H9 (cell line): ENCODE results near the gene ENDOV. TPM values are rescaled to one million over a fixed set of nuclear protein-coding genes. Genes with fewer than 3 reads are reported as not detected.

ENCODE experiments used
- DNase-seq: peaks from one replicate; pipeline ENCODE4 v3.0.0-alpha.2; 2017
- H2AFZ ChIP-seq: one replicate; pipeline ENCODE4 v1.6.1; 2013; ENCODE audit warnings: mild to moderate bottlenecking, low read length, control low read depth, moderate library complexity
- H2AK5ac ChIP-seq: 2 replicates; pipeline ENCODE4 v1.6.1; 2013; ENCODE audit warnings: low read length, control low read depth, mixed read lengths; ENCODE audit not compliant: insufficient read length
- H2BK120ac ChIP-seq: one replicate; pipeline ENCODE4 v1.6.1; 2013; ENCODE audit warnings: low read depth, mild to moderate bottlenecking, low read length, control low read depth, inconsistent platforms; ENCODE audit not compliant: poor library complexity, severe bottlenecking
- H2BK12ac ChIP-seq: 2 replicates; pipeline ENCODE4 v1.6.1; 2013; ENCODE audit warnings: low read length, control low read depth, mixed read lengths, low read depth; ENCODE audit not compliant: insufficient read length
- H2BK15ac ChIP-seq: 2 replicates; pipeline ENCODE4 v1.6.1; 2013; ENCODE audit warnings: low read depth, low read length, control low read depth
- H2BK20ac ChIP-seq: one replicate; pipeline ENCODE4 v1.6.1; 2013; ENCODE audit warnings: low read depth, mild to moderate bottlenecking, low read length, control low read depth, inconsistent platforms; ENCODE audit not compliant: poor library complexity, severe bottlenecking
- H2BK5ac ChIP-seq: 2 replicates; pipeline ENCODE4 v1.6.1; 2013; ENCODE audit warnings: low read length, control low read depth, mixed read lengths; ENCODE audit not compliant: insufficient read length
- H3K14ac ChIP-seq: 2 replicates; pipeline ENCODE4 v1.6.1; 2013; ENCODE audit warnings: low read length, control low read depth; ENCODE audit not compliant: insufficient read depth
- H3K18ac ChIP-seq: 2 replicates; pipeline ENCODE4 v1.6.1; 2013; ENCODE audit warnings: low read depth, mild to moderate bottlenecking, mixed read lengths, low read length, control low read depth; ENCODE audit not compliant: insufficient read length
- H3K23ac ChIP-seq: 2 replicates; pipeline ENCODE4 v1.6.1; 2013; ENCODE audit warnings: low read length, control low read depth, mixed read lengths, low read depth; ENCODE audit not compliant: insufficient read length
- H3K23me2 ChIP-seq: 2 replicates; pipeline ENCODE4 v1.6.1; 2013; ENCODE audit warnings: low read depth, mild to moderate bottlenecking, mixed read lengths, low read length, control low read depth; ENCODE audit not compliant: insufficient read length, poor library complexity, severe bottlenecking
- H3K27ac ChIP-seq: 2 replicates; pipeline ENCODE4 v1.5.1; 2013; ENCODE audit warnings: low read length, control low read depth, mixed read lengths, low read depth; ENCODE audit not compliant: insufficient read length
- H3K27me3 ChIP-seq: 2 replicates; pipeline ENCODE4 v1.6.1; 2013; ENCODE audit warnings: low read length, control low read depth, inconsistent platforms; ENCODE audit not compliant: insufficient read depth
- H3K4ac ChIP-seq: 2 replicates; pipeline ENCODE4 v1.6.1; 2013; ENCODE audit warnings: low read depth, mild to moderate bottlenecking, control low read depth, inconsistent platforms, low read length, moderate library complexity
- H3K4me1 ChIP-seq: 2 replicates; pipeline ENCODE4 v1.6.1; 2013; ENCODE audit warnings: low read length, control low read depth, inconsistent platforms; ENCODE audit not compliant: insufficient read depth
- H3K4me2 ChIP-seq: 2 replicates; pipeline ENCODE4 v1.6.1; 2013; ENCODE audit warnings: low read length, control low read depth, mixed read lengths; ENCODE audit not compliant: insufficient read length, insufficient read depth
- H3K56ac ChIP-seq: 2 replicates; pipeline ENCODE4 v1.6.1; 2013; ENCODE audit warnings: low read depth, mild to moderate bottlenecking, mixed read lengths, low read length, control low read depth; ENCODE audit not compliant: insufficient read length
- H3K79me1 ChIP-seq: 2 replicates; pipeline ENCODE4 v1.6.1; 2013; ENCODE audit warnings: low read depth, mild to moderate bottlenecking, moderate library complexity, low read length, control low read depth, inconsistent platforms; ENCODE audit not compliant: insufficient read depth, poor library complexity, severe bottlenecking
- H3K79me2 ChIP-seq: 2 replicates; pipeline ENCODE4 v1.6.1; 2013; ENCODE audit warnings: low read length, control low read depth, inconsistent platforms; ENCODE audit not compliant: insufficient read depth
- H3K9ac ChIP-seq: 2 replicates; pipeline ENCODE4 v1.6.1; 2013; ENCODE audit warnings: low read length, control low read depth, mixed read lengths; ENCODE audit not compliant: insufficient read length; ENCODE audit errors: extremely low read depth
- H3K9me3 ChIP-seq: one replicate; pipeline ENCODE4 v1.6.1; 2013; ENCODE audit warnings: low read depth, low read length, inconsistent platforms; ENCODE audit not compliant: control insufficient read depth
- H3T11ph ChIP-seq: one replicate; pipeline ENCODE4 v1.6.1; 2013; ENCODE audit warnings: mild to moderate bottlenecking, low read length, control low read depth, inconsistent platforms
- H4K20me1 ChIP-seq: one replicate; pipeline ENCODE4 v1.6.1; 2013; ENCODE audit not compliant: control insufficient read depth, insufficient read length, insufficient read depth
- H4K5ac ChIP-seq: 2 replicates; pipeline ENCODE4 v1.6.1; 2013; ENCODE audit warnings: low read depth, mild to moderate bottlenecking, mixed read lengths, low read length, control low read depth; ENCODE audit not compliant: insufficient read length
- H4K8ac ChIP-seq: replicated peaks from 2 replicates; pipeline ENCODE4 v1.6.1; 2013; ENCODE audit warnings: low read length, control low read depth, mixed read lengths, low read depth; ENCODE audit not compliant: insufficient read length
- H4K91ac ChIP-seq: 2 replicates; pipeline ENCODE4 v1.6.1; 2013; ENCODE audit warnings: low read depth, mild to moderate bottlenecking, moderate library complexity, mixed read lengths, low read length, control low read depth; ENCODE audit not compliant: insufficient read length
- H3K27ac Mint-ChIP-seq, 3 experiments: 2 replicates in 2 of 3; 3 replicates in 1 of 3; pipeline ENCODE4 v1.8.0; 2020 to 2021; ENCODE audit warnings: mixed read lengths in 3 of 3, mild to moderate bottlenecking in 1 of 3, moderate library complexity in 1 of 3
- H3K27me3 Mint-ChIP-seq: 2 replicates; pipeline ENCODE4 v1.8.0; 2021; ENCODE audit warnings: low read depth, mild to moderate bottlenecking, moderate library complexity, mixed read lengths
- H3K36me3 Mint-ChIP-seq, 3 experiments: 2 replicates in 2 of 3; 3 replicates in 1 of 3; pipeline ENCODE4 v1.8.0; 2020 to 2021; ENCODE audit warnings: low read depth in 3 of 3, mixed read lengths in 3 of 3; ENCODE audit not compliant: insufficient read depth in 1 of 3
- H3K4me1 Mint-ChIP-seq, 2 experiments: 2 replicates each; pipeline ENCODE4 v1.8.0; 2020; ENCODE audit warnings: mixed read lengths in 2 of 2
- H3K4me3 Mint-ChIP-seq, 2 experiments: 2 replicates in 1 of 2; 3 replicates in 1 of 2; pipeline ENCODE4 v1.8.0; 2020 to 2021; ENCODE audit warnings: mild to moderate bottlenecking in 2 of 2, mixed read lengths in 2 of 2, moderate library complexity in 1 of 2
- H3K9me3 Mint-ChIP-seq, 2 experiments: 2 replicates in 1 of 2; 3 replicates in 1 of 2; pipeline ENCODE4 v1.8.0; 2020; ENCODE audit warnings: mild to moderate bottlenecking in 2 of 2, mixed read lengths in 2 of 2, moderate library complexity in 1 of 2
- WGBS: extraction: QIAGEN DNeasy Blood & Tissue Kit; methylation state at CpG from one replicate; pipeline ENCODE4 v1.1.7; 2013; ENCODE audit warnings: missing lambda C conversion rate, low lambda C conversion rate, mixed read lengths; ENCODE audit not compliant: insufficient read length; ENCODE audit errors: extremely low coverage; 5-methylcytosine and 5-hydroxymethylcytosine counted together
- total RNA-seq: library from RNA; stranded (reverse); gene quantifications from 2 replicates; pipeline ENCODE4 v1.2.1, GENCODE V29; 2021
- TF ChIP-seq, protein P1 (sequence below): fragments of 200-600 bp; sonication (generic); conservative IDR thresholded peaks from 3 replicates; pipeline ENCODE4 v1.8.0; 2021; ENCODE audit warnings: antibody characterized with exemption, mild to moderate bottlenecking

ENDOV gene
- total RNA-seq, 1 experiment from 2014 or later, result 17.1 TPM

DNA sequence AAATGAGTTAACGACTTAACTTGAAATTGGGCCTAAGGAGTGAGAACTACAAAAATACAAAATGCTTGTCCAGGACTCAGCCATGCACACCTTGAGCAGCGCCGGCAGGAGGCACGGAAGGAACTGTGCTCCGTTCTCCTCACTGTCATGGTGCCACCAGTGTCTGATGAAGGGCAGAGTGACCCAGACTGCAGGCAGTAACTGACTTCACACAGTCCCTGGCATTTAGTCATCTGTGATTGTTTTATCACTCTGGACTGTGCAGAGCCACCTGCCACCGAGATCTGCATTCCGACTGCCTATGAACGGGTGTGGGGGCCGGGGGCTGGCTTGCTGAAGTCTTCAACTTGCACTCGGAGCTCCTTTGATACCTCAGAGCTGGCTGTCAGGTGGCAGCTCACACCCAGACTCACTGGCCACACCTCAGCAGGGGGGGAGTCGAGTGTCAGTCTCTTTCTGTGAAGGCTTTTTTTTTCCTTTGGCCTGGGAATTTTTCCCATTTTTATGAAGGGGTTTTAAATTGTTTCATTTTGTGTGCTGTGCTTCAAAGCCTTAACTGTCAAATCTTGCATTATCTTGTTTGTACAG, 20.2 kb upstream of the ENDOV start:
- H4K8ac ChIP-seq, result no peak overlapping the region
- no peak overlapping the region for H3K4me2 ChIP-seq
- H2BK5ac ChIP-seq, result no peak overlapping the region
- Mint-ChIP-seq H3K9me3 (no peaks in the 10 kb centered on the region), H3K27ac (no peak overlapping the region; a peak in 1 of 7 replicates), H3K27me3 (no peaks in the 10 kb centered on the region), H3K4me3 (no peak overlapping the region), H3K36me3 (peaks cover 0 to 32% (median 18%) of the 10 kb centered on the region in 3 experiments; a peak in 5 of 7 replicates), H3K4me1 (peaks cover 31 to 41% of the 10 kb centered on the region in 2 experiments)
- no peak overlapping the region for H3K9ac ChIP-seq
- H3K18ac ChIP-seq, result no peak overlapping the region
- H3K23me2 ChIP-seq, result no peaks in the 10 kb centered on the region
- H4K20me1 ChIP-seq, result no peaks in the 10 kb centered on the region
- H3T11ph ChIP-seq, result no peak overlapping the region
- no peak overlapping the region for H3K14ac ChIP-seq
- no peaks in the 10 kb centered on the region for H3K79me1 ChIP-seq
- no peak overlapping the region for H3K4ac ChIP-seq
- H3K23ac ChIP-seq, result no peak overlapping the region
- H2AFZ ChIP-seq, result no peak overlapping the region
- no peak overlapping the region for H3K27ac ChIP-seq
- H3K79me2 ChIP-seq, result no peaks in the 10 kb centered on the region
- H2BK20ac ChIP-seq, result no peak overlapping the region
- no peaks in the 10 kb centered on the region for H3K9me3 ChIP-seq
- H3K56ac ChIP-seq, result no peak overlapping the region
- WGBS, result no CpG with 5 or more reads among the region's 11 CpGs
- no peak for DNase-seq
- no peak overlapping the region for H4K91ac ChIP-seq
- no peaks in the 10 kb centered on the region for H3K4me1 ChIP-seq
- H2BK12ac ChIP-seq, result no peak overlapping the region
- TF ChIP-seq, protein P1, sequence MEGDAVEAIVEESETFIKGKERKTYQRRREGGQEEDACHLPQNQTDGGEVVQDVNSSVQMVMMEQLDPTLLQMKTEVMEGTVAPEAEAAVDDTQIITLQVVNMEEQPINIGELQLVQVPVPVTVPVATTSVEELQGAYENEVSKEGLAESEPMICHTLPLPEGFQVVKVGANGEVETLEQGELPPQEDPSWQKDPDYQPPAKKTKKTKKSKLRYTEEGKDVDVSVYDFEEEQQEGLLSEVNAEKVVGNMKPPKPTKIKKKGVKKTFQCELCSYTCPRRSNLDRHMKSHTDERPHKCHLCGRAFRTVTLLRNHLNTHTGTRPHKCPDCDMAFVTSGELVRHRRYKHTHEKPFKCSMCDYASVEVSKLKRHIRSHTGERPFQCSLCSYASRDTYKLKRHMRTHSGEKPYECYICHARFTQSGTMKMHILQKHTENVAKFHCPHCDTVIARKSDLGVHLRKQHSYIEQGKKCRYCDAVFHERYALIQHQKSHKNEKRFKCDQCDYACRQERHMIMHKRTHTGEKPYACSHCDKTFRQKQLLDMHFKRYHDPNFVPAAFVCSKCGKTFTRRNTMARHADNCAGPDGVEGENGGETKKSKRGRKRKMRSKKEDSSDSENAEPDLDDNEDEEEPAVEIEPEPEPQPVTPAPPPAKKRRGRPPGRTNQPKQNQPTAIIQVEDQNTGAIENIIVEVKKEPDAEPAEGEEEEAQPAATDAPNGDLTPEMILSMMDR, result no peak
- no peaks in the 10 kb centered on the region for H3K27me3 ChIP-seq
- no peak overlapping the region for H2AK5ac ChIP-seq
- H2BK120ac ChIP-seq, result no peak overlapping the region
- H2BK15ac ChIP-seq, result no peak overlapping the region
- H4K5ac ChIP-seq, result no peak overlapping the region
